ENCODE measurements around the gene MUC4.
A peak's percentile ranks its signal among the peaks of the same experiment; 100 is the strongest.

MUC4 gene

GRCh38 chr3:195849322-195850074, 37.8 kb upstream of the MUC4 start:
- no peak for FAIRE-seq
- no peak for DNase-seq (ENCODE audit: insufficient read length, low spot score)
- TF ChIP-seq POLR2A (IDR thresholded peaks at IDR 0.05; ENCODE audit: low read depth, low read length): no peak

DNA sequence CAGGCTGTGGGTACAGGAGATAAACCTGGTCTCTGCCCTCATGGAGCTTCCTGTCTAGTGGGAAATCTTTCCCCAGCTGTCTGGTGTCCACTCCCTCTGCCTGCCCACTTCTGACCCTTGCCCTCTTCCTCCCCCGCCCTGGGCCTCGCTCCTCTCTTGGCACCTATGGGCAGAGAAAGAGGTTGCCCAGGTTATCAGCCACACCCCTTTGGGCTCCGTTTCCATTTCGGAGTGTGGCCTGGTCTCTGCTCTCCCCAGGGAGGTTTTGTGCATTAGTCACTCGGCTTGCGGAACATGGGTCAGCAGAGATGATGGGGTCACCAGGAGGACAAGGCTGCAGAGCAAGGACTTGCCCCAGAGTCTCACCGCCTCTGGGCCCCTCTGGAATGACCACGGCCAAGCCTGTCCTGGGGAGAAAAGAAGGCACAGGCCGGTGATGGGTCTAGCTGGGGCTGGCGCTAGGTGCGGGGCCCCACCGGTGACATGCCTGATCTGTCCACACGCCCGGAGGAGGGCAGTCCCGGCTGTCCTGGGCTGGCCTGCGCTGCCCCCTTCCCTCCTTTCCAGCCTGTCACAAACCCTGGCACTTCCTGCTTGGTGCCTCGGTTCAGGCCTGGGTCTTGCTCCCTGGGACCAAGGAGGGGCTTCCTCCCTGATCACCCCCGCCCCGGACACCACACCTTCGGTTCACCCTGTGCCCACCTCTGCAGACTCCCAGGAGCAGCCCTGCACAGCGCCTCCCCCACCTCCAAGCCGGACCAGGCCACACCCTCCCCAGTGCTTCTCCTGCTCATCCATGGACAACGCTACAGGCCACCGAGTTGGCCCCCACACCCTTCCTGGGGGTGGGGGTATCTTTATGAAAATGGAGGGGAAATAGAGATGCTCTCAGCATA, 35.6 kb upstream of the MUC4 start:
- peak; percentile 94 for FAIRE-seq
- no peak for TF ChIP-seq POLR2A (IDR thresholded peaks at IDR 0.05; ENCODE audit: low read depth, low read length)

DNA sequence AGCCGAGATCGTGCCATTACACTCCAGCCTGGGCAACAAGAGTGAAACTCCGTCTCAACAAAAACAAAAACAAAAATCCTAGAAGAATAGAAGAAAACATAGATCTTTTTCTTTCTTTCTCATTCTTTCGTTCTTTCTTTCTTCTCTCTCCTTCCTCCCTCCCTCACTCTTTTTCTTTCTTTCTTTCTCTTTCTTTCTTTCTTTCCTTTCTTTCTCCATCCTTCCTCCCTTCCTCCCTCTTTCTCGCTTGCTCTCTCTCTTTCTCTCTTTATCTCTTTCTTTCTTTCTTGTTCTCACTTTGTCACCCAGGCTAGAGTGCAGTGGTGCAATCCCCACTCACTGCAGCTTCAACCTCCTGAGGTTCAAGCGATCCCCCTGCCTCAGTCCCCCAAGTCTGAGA, 33.8 kb upstream of the MUC4 start:
- FAIRE-seq: no peak
- no peak for DNase-seq (ENCODE audit: insufficient read length, low spot score)
- TF ChIP-seq POLR2A (IDR thresholded peaks at IDR 0.05; ENCODE audit: low read depth, low read length): no peak

More for the DNA sequence above, 35.6 kb upstream of the MUC4 start:
- DNase-seq (ENCODE audit: insufficient read length, low spot score): peak; percentile 97

DNA sequence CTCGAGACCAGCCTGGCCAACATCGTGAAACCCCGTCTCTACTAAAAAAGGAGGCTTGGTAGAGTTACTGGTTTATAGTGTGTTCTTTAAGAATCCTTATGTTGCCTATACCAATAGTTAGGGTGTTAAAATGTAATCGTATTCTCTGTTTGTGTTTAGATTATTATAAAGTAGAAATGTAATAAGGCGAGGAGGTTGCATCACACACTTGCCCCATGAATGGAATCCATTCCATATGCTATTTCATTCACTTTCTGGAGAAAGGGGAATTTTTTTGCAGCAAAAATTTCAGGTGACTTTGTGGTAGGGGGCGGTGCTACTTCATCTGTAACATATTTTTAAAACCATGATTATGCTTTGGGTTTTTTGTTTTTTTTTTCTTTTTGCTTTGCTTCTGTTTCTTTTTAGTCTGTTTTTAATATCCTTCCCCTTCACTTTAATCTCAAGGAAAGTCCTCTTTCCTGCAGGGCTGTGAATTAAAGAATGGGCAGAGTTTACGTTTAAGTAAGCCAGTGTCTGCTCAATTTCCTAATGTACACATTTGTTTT, 33.0 kb upstream of the MUC4 start:
- DNase-seq (ENCODE audit: insufficient read length, low spot score) (no peak), FAIRE-seq (no peak)
- no peak for TF ChIP-seq POLR2A (IDR thresholded peaks at IDR 0.05; ENCODE audit: low read depth, low read length)

GRCh38 chr3:195839260-195840010, 27.7 kb upstream of the MUC4 start:
- DNase-seq (ENCODE audit: insufficient read length, low spot score) (no peak), FAIRE-seq (no peak)

DNA sequence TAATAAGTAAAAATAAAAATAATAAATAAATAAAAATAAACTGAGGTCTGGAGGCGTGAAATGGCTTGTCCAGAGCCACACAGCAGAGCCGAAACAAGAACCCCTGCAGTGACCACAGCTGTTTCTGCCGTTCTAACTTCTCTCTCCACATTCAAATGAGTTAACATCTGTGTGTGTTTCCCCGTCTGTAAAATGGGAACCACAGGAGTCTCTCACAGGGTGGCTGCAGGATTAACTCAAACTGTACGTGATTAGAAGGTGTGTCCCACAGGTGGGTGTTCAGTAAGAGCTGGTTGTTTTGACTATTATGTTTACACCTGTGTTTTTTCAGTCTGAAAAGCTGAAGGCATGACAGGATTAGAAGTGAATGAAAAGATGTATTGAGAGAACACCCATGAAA, 27.0 kb upstream of the MUC4 start:
- TF ChIP-seq POLR2A (IDR thresholded peaks at IDR 0.05; ENCODE audit: low read depth, low read length): no peak
- no peak for DNase-seq (ENCODE audit: insufficient read length, low spot score)
- no peak for FAIRE-seq

More at GRCh38 chr3:195839260-195840010, 27.7 kb upstream of the MUC4 start:
- no peak for TF ChIP-seq POLR2A (IDR thresholded peaks at IDR 0.05; ENCODE audit: low read depth, low read length)

DNA sequence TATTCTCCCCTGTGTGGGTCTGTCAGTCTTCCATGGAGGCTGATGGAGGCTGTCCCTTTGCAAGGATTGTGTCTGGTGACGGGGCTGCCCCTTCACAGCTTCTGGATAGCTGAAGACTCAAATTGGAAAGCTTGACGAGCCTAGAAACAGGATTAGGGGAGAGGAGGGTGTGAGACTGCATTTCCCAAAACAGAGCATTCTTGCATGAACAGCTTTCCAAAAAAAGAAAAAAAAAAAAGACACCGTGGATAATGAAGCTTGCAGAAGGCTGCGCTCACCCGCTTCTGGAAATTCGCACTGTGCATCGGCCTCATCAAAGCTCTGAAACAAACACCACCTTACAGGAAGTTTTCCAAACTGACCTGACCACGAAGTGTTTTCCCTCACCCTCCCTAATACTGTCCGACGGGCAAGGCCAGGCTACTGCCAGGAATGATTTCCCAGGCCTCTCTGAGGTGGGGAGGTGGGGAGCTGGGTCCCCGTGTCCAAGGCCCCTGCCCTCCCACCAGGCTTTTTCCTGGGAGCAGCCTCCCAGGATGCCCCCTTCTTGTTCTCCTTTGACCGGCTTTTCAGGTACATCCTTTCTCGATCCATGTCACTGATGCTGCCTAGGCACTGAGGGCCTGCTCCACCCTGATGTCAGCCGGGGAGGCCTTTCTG, 24.9 kb upstream of the MUC4 start:
- FAIRE-seq (no peak), DNase-seq (ENCODE audit: insufficient read length, low spot score) (no peak)

DNA sequence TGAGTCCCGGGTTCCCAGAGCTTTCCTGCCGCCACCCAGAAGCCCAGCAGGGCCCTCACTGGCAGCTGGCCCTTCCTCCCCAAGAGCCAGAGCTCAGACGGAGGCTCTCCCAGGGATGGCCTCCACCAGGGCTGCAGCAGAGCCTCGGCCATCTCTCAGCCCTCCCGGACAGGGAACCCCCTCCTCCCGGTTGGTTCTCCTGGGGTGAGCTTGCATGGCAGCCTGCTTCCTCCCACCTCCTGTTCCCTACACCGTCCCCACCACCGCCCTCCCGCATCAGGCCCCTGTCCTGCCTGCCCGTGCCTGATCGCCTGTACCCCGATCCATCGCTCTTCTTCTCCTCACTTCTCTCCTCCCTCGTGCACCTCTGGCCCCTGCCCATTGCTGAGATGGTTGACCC, 24.1 kb upstream of the MUC4 start:
- FAIRE-seq: no peak
- no peak for DNase-seq (ENCODE audit: insufficient read length, low spot score)
- no peak for TF ChIP-seq POLR2A (IDR thresholded peaks at IDR 0.05; ENCODE audit: low read depth, low read length)

More for the DNA sequence above, 24.9 kb upstream of the MUC4 start:
- TF ChIP-seq POLR2A (IDR thresholded peaks at IDR 0.05; ENCODE audit: low read depth, low read length): no peak

DNA sequence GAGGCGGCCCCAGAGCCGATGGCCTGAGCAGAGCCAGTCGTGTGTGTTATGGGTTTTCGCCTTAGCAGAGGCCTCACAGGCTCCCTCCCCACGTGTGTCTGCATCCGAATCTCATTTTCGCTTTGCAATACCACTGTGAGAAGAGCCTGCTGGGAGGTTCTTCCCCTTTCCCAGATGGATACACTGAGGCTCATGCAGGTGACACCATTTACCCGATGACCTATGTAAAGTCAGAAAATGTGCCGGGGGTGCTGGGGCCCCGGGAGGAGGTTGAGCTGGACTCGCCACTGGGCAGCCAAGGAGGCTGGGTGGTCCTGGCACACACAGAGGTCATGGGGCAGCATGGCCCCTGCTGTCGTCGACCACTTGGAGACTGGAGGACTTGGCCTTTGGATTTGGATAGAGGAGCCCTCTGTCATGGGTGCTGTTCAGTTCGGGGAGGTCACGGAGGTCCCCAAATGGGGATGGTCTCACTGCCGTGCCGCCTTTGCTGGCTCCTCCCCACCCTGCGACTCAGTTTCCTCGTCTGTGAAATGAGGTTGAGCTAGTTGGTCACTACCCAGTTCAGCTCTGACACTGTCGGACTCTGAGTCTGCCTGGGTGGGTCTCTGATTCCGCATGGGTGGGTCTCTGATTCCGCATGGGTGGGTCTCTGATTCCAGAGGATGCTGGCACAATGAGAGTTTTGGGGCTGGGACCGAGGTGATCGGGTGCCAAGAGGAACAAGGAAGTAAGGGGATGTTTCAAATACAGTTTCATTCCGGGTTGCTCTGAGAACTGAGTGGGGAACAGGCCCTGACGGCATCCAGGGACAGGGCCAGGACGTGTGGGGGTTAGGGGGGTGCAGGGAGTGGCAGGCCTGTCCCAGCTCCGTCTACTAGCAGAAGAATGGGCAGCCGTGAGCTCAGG, 23.2 kb upstream of the MUC4 start:
- FAIRE-seq (no peak), DNase-seq (ENCODE audit: insufficient read length, low spot score) (no peak)
- no peak for TF ChIP-seq POLR2A (IDR thresholded peaks at IDR 0.05; ENCODE audit: low read depth, low read length)

GRCh38 chr3:195829897-195830254, 18.1 kb upstream of the MUC4 start:
- TF ChIP-seq POLR2A (IDR thresholded peaks at IDR 0.05; ENCODE audit: low read depth, low read length): no peak
- FAIRE-seq (no peak), DNase-seq (ENCODE audit: insufficient read length, low spot score) (no peak)

DNA sequence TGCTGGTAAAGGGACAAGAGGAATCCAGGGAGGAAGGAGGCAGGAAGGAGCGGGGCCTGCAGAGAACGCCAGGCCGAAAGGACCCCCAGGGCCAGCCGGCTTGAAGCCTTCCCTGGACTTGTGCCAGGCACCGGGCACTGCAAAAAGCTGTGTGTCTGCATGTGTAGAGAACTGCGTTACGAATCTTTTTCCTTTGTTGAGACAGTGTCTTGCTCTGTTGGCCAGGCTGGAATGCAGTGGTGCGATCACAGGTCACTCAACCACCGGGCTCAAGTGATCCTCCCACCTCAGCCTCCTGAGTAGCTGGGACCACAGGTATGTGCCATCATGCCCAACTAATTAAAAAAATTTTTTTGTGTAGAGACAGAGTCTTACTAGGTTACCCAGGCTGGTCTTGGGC, 17.0 kb upstream of the MUC4 start:
- no peak for FAIRE-seq
- no peak for TF ChIP-seq POLR2A (IDR thresholded peaks at IDR 0.05; ENCODE audit: low read depth, low read length)
- no peak for DNase-seq (ENCODE audit: insufficient read length, low spot score)
